Dermis microvascular lymphatic vessel endothelial cell (primary cell): Measurements from ENCODE around the gene HOXC12. TPM values are rescaled to one million over a fixed set of nuclear protein-coding genes. Genes with fewer than 3 reads are reported as not detected.

ENCODE experiments used
- DNase-seq, 2 donors: peaks; one replicate each; pipeline versions ENCODE4 v3.0.0 to v3.0.0-alpha.2; 2010; ENCODE audit warnings: low read depth in 2 of 2
- total RNA-seq: library from RNA; depleted of rRNA; stranded (reverse); fragments of >200 nt; gene quantifications from 2 replicates; pipeline ENCODE4 v1.2.1, GENCODE V29; 2014

HOXC12 gene
- total RNA-seq, 1 donor from 2014 or later, result not detected

- DNase-seq, result no peak
These were observed 17.5 kb downstream of the HOXC12 start for GRCh38 chr12:53972152-53972702.

GRCh38 chr12:53972722-53973235 is 18.1 kb downstream of the HOXC12 start, which contains the start of gene HOXC11:
TSS of gene HOXC11 (plus strand) at chr12:53973126. CDS start at chr12:53973242, 116 bp downstream.
- DNase-seq, result no peak

GRCh38 chr12:53973236-53974042 is 18.7 kb downstream of the HOXC12 start:
- DNase-seq, result no peak

GRCh38 chr12:53974084-53975063 is 19.7 kb downstream of the HOXC12 start, which contains the start of gene HOTAIR:
TSS of gene HOTAIR (minus strand) at chr12:53974954.
- DNase-seq, result no peak

- no peak for DNase-seq
These were observed 20.4 kb downstream of the HOXC12 start for GRCh38 chr12:53975064-53975471.

- DNase-seq, result no peak
These were observed 20.9 kb downstream of the HOXC12 start for GRCh38 chr12:53975479-53976152.

GRCh38 chr12:53976172-53976822 is 21.6 kb downstream of the HOXC12 start:
- no peak for DNase-seq

- no peak for DNase-seq
These were observed 22.3 kb downstream of the HOXC12 start for GRCh38 chr12:53976823-53977595.

- no peak for DNase-seq
These were observed 23.1 kb downstream of the HOXC12 start for GRCh38 chr12:53977596-53978445.

- DNase-seq, result no peak
These were observed 24.0 kb downstream of the HOXC12 start for GRCh38 chr12:53978477-53979356.

GRCh38 chr12:53980104-53980801 is 25.6 kb downstream of the HOXC12 start:
- no peak for DNase-seq

- no peak for DNase-seq
These were observed 26.2 kb downstream of the HOXC12 start for GRCh38 chr12:53980802-53981496.

- DNase-seq, result no peak
These were observed 27.2 kb downstream of the HOXC12 start for GRCh38 chr12:53981634-53982565.

- DNase-seq, result no peak
These were observed 28.2 kb downstream of the HOXC12 start for GRCh38 chr12:53982648-53983567.
